ENCODE data around the gene RIMKLA. TPM values are rescaled to one million over a fixed set of nuclear protein-coding genes. Genes with fewer than 3 reads are reported as not detected.

The RIMKLA gene
- total RNA-seq, 2 experiments from 2014 or later = 0.11 TPM; not detected in 1

DNA sequence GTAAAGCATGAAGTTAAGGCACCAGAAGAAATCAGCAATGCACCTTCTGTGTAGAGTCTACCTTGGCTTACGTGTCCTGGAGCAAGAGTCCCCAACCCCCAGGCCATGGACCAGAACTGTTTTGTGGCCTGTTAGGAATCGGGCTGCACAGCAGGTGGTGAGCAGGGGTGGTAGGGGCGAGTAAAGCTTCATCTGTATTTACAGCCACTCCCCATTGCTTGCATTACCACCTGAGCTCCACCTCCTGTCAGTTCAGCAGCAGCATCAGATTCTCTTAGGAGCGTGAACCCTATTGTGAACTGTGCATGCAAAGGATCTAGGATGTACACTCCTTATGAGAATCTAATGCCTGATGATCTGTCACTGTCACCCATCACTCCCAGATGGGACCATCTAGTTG, 53.7 kb downstream of the RIMKLA start:
- H3K27ac Mint-ChIP-seq = no peak overlapping the region
- CTCF ChIA-PET = no interaction called here
- no peaks in the 10 kb centered on the region for H3K4me1 Mint-ChIP-seq (ENCODE audit: low read depth)
- no peak overlapping the region for H3K27ac ChIP-seq (ENCODE audit: low read depth in 1 of 2, low read length in 2 of 2)
- no peaks in the 10 kb centered on the region for H3K36me3 Mint-ChIP-seq (ENCODE audit: low read depth)
- no peak overlapping the region for H3K4me3 ChIP-seq (ENCODE audit: low read length)
- no peaks in the 10 kb centered on the region for H3K9me3 ChIP-seq (ENCODE audit: control insufficient read depth in 1 of 2, insufficient read depth in 1 of 2, low read length in 2 of 2)
- no peaks in the 10 kb centered on the region for H3K27me3 ChIP-seq (ENCODE audit: control insufficient read depth in 1 of 2, insufficient read depth in 2 of 2, low read length in 2 of 2)
- H3K27me3 Mint-ChIP-seq = no peaks in the 10 kb centered on the region
- no peaks in the 10 kb centered on the region for H3K4me1 ChIP-seq (ENCODE audit: insufficient read depth, low read length)
- intact Hi-C loops (cut with DNase I, micrococcal nuclease) = no loop called here
- no peak overlapping the region for H3K4me3 Mint-ChIP-seq
- TF ChIP-seq, protein P1, sequence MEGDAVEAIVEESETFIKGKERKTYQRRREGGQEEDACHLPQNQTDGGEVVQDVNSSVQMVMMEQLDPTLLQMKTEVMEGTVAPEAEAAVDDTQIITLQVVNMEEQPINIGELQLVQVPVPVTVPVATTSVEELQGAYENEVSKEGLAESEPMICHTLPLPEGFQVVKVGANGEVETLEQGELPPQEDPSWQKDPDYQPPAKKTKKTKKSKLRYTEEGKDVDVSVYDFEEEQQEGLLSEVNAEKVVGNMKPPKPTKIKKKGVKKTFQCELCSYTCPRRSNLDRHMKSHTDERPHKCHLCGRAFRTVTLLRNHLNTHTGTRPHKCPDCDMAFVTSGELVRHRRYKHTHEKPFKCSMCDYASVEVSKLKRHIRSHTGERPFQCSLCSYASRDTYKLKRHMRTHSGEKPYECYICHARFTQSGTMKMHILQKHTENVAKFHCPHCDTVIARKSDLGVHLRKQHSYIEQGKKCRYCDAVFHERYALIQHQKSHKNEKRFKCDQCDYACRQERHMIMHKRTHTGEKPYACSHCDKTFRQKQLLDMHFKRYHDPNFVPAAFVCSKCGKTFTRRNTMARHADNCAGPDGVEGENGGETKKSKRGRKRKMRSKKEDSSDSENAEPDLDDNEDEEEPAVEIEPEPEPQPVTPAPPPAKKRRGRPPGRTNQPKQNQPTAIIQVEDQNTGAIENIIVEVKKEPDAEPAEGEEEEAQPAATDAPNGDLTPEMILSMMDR (IDR thresholded peaks at IDR 0.05) = no peak
- ATAC-seq (ENCODE audit: poor library complexity) (no peak), DNase-seq (no peak)
- no peaks in the 10 kb centered on the region for H3K9me3 Mint-ChIP-seq
- POLR2A ChIA-PET = no interaction called here
- H3K36me3 ChIP-seq (ENCODE audit: insufficient read depth, low read length) = no peaks in the 10 kb centered on the region

- Mint-ChIP-seq H3K4me1 (ENCODE audit: low read depth) (no peaks in the 10 kb centered on the region), H3K27ac (no peak overlapping the region), H3K9me3 (no peaks in the 10 kb centered on the region), H3K36me3 (ENCODE audit: low read depth) (no peaks in the 10 kb centered on the region), H3K27me3 (no peaks in the 10 kb centered on the region), H3K4me3 (no peak overlapping the region)
- Histone ChIP-seq H3K27me3 (ENCODE audit: control insufficient read depth in 1 of 2, insufficient read depth in 2 of 2, low read length in 2 of 2) (no peaks in the 10 kb centered on the region), H3K36me3 (ENCODE audit: insufficient read depth, low read length) (no peaks in the 10 kb centered on the region), H3K9me3 (ENCODE audit: control insufficient read depth in 1 of 2, insufficient read depth in 1 of 2, low read length in 2 of 2) (no peaks in the 10 kb centered on the region), H3K4me1 (ENCODE audit: insufficient read depth, low read length) (no peaks in the 10 kb centered on the region), H3K4me3 (ENCODE audit: low read length) (no peak overlapping the region), H3K27ac (ENCODE audit: low read depth in 1 of 2, low read length in 2 of 2) (no peak overlapping the region)
- POLR2A ChIA-PET = no interaction called here
- CTCF ChIA-PET = interaction anchor here (0.6 kb wide), 2 partner anchors 65 to 98 kb away, joined by 3 to 6 read pairs; no protein-coding TSS in a partner anchor
- ATAC-seq (ENCODE audit: poor library complexity) (no peak), DNase-seq (no peak)
- intact Hi-C loops (cut with DNase I, micrococcal nuclease) = no loop called here
- TF ChIP-seq, protein P1 (IDR thresholded peaks at IDR 0.05) = no peak
These were observed 59.3 kb downstream of the RIMKLA start for GRCh38 chr1:42439940-42440339.

DNA sequence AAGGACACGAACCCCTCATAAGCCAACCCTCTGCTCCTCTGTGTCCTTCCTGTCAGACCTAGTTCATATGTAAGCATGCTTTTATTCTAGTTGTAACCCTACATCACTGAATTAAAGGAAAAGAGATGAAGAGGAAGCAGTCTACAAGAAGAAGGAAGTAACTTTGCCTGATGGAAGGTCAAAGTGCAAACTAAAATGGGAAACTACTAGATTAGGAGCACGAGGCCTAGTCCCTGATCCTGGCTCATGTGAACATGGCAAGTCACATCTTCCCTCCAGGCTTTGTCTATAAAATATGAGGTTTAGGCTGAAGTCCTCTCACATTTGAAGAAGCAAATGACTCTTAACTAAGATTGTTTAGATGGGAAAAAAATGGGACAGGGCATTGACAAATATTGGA, 62.1 kb downstream of the RIMKLA start:
- Mint-ChIP-seq H3K27me3 (no peaks in the 10 kb centered on the region), H3K27ac (no peak overlapping the region), H3K4me3 (no peak overlapping the region), H3K4me1 (ENCODE audit: low read depth) (no peaks in the 10 kb centered on the region), H3K36me3 (ENCODE audit: low read depth) (no peaks in the 10 kb centered on the region), H3K9me3 (no peaks in the 10 kb centered on the region)
- POLR2A ChIA-PET = no interaction called here
- DNase-seq (no peak), ATAC-seq (ENCODE audit: poor library complexity) (no peak)
- Histone ChIP-seq H3K27me3 (ENCODE audit: control insufficient read depth in 1 of 2, insufficient read depth in 2 of 2, low read length in 2 of 2) (no peaks in the 10 kb centered on the region), H3K4me1 (ENCODE audit: insufficient read depth, low read length) (no peaks in the 10 kb centered on the region), H3K9me3 (ENCODE audit: control insufficient read depth in 1 of 2, insufficient read depth in 1 of 2, low read length in 2 of 2) (no peaks in the 10 kb centered on the region), H3K27ac (ENCODE audit: low read depth in 1 of 2, low read length in 2 of 2) (no peak overlapping the region), H3K36me3 (ENCODE audit: insufficient read depth, low read length) (no peaks in the 10 kb centered on the region), H3K4me3 (ENCODE audit: low read length) (no peak overlapping the region)
- CTCF ChIA-PET = no interaction called here
- TF ChIP-seq, protein P1 (IDR thresholded peaks at IDR 0.05) = no peak
- intact Hi-C loops (cut with DNase I, micrococcal nuclease) = no loop called here
